HG03066 (cell line): ENCODE measurements around the gene DGKD.

Experiments
- ATAC-seq: cut with Tn5 transposase; IDR thresholded peaks from one replicate; pipeline ENCODE4 v1.9.1; 2021; ENCODE audit warnings: low read depth; ENCODE audit not compliant: unreplicated experiment

DGKD gene, protein sequence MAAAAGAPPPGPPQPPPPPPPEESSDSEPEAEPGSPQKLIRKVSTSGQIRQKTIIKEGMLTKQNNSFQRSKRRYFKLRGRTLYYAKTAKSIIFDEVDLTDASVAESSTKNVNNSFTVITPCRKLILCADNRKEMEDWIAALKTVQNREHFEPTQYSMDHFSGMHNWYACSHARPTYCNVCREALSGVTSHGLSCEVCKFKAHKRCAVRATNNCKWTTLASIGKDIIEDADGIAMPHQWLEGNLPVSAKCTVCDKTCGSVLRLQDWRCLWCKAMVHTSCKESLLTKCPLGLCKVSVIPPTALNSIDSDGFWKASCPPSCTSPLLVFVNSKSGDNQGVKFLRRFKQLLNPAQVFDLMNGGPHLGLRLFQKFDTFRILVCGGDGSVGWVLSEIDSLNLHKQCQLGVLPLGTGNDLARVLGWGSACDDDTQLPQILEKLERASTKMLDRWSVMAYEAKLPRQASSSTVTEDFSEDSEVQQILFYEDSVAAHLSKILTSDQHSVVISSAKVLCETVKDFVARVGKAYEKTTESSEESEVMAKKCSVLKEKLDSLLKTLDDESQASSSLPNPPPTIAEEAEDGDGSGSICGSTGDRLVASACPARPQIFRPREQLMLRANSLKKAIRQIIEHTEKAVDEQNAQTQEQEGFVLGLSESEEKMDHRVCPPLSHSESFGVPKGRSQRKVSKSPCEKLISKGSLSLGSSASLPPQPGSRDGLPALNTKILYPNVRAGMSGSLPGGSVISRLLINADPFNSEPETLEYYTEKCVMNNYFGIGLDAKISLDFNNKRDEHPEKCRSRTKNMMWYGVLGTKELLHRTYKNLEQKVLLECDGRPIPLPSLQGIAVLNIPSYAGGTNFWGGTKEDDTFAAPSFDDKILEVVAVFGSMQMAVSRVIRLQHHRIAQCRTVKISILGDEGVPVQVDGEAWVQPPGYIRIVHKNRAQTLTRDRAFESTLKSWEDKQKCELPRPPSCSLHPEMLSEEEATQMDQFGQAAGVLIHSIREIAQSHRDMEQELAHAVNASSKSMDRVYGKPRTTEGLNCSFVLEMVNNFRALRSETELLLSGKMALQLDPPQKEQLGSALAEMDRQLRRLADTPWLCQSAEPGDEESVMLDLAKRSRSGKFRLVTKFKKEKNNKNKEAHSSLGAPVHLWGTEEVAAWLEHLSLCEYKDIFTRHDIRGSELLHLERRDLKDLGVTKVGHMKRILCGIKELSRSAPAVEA

DNA sequence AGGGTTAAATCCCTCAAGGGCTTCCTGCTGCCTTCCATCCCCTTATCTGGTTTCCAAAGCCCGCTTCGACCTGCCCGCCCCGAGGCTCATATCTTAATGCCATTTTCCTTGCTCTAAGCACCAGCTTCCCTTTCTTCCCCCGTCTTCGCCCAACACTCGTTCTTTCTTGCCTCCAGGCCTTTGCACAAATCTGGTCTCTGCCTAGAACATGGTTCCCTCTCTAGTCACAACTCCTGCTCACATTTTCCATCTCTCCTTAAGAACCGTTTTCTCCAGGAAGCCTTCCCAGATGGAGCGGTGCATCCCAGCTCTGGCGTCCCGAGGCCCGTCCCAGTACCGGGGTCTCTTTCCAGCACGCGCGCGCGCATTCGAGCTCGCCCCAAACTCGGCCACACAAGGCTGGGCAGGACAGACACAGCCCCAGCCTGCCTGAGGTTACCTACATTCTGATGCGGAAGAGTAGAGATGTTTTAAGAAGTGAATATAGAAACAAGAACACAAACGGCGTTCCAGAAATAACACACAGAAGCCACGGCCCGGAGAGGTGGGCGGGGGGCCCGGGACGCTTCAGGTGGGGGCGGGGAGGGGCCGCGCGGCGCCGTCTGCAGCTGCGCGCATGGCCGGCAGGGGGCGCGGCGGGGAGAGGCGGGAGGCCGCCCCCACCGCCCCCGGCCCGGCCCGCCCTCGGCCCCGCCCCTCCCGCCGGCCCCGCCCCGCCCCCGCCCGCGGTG is at the start of gene DGKD:
DGKD (plus strand) TSS at position 726 of the 731 bp plus-strand sequence. CDS start 25 bp downstream, outside the sequence.
- ATAC-seq = peak; percentile 42

DNA sequence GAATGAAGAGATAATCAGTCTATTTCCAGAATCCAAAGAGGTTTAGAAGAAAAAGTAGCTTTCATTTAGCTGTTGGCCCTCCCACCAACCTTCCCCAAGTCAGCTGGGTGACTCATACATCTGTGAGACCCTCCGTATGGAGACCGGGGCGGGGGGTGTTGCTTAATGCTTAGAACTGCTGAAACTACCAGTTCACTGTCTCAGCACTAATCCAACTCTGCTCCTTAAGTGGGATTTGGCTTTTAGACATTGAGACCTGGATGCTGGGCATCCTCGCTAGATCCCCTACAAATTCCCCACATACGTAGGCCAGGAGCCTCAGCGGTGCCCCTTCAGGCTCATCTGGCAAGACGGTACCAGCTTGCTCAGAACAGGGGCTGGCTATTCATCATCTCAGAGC is 46.7 kb upstream of the DGKD start, which contains the start of gene SAG:
SAG (plus strand) TSS at position 252 of the 400 bp plus-strand sequence. CDS start 1,374 bp downstream, outside the sequence.
- no peak for ATAC-seq

DNA sequence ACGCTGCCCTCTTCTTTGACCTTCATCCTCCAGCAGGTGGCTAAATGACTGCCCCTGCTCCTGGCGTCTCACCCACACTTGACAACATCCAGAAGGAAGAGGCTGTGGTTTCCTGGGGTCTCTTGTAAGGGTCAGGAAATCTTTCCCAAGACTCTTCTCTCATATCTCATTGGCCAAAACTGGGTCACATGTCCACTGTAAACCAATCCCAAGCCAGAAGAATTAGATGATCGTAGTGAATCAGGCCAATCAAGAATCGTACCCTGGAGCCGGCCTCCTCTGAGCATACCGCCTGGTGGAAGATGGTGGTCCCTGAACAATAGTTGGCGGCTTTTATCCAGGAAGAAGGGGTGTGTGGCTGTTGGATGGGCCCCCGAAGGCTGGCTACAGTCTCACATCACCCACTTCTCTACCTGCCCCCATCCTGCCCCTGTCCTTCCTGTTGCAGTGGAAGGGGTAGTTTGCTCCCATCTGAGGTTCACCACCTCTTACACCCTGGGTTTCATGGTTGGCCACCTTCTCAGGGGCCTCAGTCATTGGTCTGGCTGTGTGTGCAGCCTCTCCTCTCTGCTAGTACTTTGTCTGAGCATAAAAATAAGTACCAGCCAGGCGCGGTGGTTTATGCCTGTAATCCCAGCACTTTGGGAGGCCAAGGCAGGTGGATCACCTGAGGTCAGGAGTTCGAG is 42.9 kb upstream of the DGKD start:
- ATAC-seq = no peak

DNA sequence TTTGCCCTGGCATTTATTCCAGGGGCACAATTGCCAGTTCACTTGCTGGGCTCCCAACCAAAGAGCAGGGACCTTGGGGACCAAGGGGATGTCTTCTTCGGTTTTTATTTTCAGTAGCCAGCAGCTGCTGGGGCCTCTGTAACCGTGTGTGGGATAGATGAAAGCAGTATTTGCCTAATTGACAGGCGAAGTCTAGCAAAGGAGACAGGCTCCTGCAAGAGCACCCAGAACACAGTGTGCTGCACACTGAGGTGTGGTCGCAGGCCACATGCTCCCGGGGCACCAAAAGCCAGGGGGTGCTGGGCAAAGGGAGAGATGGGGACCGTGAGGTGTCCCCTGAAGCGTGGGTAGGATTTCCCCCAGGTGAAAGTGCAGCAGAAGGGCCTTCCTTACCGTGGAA is 41.4 kb upstream of the DGKD start:
- ATAC-seq = no peak

DNA sequence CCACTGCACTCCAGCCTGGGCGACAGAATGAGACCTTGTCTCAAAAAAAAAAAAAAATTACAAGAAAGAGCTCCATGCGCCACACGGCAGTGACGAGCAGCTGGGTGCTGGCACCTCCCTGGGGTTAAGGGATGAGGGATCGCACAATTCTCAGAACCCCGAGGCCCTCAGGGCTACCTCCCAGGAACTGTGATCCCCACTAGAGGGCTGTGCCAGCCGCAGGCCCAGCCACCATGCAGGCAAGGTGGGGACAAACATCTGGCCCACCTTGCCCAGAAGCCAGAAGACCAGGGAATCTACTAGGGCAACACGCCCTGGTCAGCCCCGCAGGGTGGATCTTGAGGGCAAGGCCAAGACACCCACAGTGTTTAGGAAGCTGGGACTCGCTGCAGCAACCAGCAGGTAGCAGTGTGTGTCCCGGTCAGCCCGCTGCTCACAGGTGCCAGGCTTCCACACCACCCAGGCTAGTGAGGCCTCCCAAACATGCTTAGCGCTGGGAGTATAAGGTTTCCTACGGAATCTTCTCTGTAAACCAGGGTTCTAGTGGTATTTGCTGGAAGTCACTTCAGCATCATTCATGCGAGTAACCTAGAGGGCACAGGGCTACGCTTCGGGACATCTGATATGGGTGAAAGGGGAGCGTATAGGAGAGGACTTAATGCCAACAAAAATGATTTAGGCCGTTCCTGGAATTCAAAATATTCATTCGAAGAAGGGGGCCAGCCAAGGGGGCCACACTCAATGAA is 39.9 kb upstream of the DGKD start:
- no peak for ATAC-seq

DNA sequence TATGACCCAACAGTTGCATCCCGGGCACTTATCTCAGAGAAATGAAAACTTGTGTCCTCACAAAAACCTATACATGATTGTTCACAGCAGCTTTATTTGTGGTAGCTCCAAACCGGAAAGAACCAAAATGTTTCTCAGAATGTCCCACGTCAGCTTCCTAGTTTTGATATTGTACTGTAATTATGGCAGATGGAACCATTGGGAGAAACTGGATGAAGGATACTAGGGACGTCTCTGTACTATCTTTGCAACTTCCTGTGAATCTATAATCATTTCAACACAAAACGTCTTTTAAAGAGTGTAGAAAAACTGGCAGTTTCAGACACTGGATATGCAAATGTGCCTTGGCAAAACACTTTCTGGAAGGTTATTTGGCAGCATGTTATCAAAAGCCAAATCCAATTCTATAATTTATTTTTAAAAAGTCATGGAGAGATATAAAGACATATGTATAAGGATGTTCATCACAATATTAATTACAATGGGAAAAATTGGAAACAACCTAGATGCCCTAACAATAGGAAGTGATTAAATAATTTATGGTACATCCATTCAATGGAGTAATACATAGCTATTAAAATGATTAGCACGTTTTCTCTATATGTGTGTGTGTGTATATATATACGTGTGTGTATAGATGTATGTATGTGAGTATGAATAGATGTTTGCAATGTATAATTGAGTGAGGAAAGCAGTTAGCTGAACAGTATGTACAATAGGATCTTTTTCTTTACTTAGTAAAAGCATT is 36.9 kb upstream of the DGKD start:
- ATAC-seq = no peak

DNA sequence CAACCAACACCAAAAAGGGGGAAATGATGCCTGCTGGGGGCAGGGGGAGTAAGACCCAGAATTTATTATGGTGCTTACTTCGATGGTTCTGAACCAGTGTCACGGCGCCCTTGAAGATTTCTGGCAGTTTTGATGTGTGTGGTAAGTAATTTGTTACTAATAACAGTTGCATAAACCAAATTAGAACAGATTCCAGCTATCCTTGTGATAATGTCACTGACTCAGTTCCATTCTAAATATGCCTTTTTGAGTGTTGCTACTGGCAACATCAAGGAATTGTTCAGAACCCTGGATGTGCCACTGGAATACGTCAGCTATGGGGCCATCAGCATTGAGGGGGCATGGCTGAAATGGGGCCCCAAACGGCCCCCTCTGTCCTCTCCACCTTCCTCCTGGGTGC is 35.0 kb upstream of the DGKD start:
- ATAC-seq = no peak

DNA sequence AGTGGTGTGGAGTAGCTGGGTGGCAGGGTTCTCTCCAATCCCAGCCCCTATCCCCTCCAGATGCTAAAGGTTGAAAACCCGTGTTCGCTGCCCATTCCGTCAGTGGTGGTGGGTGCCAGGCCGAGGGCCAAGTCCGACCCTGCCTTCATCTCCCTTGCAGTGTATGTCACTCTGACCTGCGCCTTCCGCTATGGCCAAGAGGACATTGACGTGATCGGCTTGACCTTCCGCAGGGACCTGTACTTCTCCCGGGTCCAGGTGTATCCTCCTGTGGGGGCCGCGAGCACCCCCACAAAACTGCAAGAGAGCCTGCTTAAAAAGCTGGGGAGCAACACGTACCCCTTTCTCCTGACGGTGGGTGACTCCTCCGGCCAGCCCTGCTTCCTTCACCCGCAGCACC is 33.8 kb upstream of the DGKD start:
- ATAC-seq = no peak

DNA sequence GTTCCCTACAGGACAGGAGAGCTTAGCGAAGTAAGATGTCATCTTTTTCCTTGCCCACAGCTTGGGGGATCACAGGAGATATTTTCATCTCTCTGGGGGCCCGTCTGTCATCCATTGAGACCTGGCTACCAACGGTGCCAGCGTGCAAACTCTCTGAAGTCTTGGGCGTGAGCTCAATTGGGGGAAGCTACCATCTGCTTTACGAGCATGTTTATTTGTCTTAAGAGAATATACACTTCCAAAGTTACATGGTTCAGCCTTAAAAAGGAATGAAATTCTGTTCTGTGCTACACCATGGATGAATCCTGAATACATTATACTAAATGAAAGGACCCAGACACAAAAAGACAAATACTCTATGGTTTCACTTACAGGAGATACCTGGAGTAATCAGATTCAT is 33.1 kb upstream of the DGKD start:
- ATAC-seq = no peak

DNA sequence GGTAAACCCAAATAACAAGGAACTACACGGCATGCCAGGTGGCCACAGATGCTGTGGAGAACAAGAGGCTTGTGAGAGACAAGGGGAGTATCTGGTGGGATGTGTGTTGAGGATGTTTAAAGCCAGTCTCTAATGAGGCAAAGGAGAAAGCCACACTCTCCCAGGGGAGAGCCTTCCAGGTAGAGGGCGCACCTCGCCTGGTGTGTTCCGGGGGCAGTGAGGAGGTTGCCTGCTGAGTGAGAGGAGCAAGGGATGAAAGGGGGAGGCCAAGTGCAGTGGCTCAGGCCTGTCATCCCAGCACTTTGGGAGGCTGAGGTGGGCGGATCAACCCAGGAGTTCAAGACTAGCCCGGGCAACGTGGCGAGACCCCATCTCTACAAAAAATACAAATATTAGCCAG is 30.4 kb upstream of the DGKD start:
- no peak for ATAC-seq

DNA sequence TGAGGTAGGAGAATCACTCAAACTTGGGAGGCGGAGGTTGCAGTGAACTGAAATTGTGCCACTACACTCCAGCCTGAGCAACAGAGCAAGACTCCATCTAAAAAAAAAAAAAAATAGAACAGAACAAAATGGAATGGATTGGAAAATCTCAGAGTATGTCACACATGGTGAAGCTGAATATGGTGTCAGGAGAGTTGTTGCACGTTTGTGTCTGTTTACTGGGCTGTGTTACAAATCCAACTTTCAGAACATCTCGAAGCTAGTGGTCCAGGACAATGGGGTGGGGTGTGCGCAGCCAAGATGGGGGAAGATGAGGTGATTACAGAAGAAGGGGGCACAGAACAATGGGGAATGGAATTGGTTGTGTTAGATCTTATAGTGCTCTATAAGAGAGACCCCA is 29.0 kb upstream of the DGKD start:
- no peak for ATAC-seq

DNA sequence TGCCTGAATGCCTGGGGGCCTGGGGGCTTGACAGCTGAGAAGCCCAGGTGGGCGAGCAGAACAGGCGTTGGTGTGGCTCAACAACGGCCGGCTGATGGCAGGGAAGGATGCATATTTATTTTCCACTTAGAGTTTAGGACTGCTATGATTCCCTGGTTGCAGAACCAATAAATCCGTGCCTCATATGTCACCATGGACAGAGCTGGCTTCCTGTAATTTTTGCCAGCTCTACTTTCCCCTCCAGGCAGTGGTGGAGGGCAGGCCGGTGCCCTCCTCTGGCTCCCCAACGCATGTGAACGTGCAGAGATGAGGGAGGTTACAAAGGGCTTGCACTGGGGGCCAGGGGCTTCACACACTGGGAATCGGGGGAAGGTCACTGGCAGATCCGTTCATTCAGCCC is 28.5 kb upstream of the DGKD start:
- no peak for ATAC-seq

DNA sequence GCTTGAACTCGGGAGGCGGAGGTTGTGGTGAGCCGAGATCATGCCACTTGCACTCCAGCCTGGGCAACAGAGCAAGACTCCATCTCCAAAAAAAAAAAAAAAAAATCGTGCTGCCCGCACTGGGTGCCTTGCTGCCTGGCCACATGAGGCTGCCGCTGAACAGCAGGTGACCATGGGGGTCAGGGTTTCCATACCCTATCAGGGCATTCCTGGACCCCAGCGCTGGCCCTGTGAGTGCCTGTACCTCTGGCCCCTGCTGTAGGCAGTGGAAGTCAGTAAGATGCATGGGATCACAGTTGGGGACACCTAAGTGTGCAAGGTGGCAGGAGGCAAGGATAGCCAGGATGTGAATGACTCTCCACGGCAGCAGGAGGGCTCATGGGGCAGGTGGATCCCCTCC is 27.8 kb upstream of the DGKD start:
- ATAC-seq = no peak

DNA sequence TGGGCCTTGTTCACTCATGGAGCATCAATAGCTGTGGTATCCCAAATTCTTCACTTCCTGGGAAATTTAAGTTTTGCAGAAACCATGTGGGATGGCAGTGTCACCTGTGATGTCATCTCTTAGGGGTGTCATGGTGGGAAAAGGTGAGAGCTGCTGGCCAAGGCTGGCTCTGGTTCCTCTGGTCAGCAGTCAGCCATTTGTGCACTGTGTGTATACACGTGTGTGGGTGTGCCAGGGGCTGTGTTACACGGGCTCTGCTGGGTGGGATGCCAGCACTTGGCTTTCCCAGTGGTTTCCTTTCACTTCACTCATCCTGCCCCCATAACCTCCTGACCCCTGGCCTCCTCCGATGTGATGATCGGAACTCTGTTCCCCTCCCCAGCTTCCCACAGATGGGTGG is 25.4 kb upstream of the DGKD start:
- ATAC-seq = no peak

DNA sequence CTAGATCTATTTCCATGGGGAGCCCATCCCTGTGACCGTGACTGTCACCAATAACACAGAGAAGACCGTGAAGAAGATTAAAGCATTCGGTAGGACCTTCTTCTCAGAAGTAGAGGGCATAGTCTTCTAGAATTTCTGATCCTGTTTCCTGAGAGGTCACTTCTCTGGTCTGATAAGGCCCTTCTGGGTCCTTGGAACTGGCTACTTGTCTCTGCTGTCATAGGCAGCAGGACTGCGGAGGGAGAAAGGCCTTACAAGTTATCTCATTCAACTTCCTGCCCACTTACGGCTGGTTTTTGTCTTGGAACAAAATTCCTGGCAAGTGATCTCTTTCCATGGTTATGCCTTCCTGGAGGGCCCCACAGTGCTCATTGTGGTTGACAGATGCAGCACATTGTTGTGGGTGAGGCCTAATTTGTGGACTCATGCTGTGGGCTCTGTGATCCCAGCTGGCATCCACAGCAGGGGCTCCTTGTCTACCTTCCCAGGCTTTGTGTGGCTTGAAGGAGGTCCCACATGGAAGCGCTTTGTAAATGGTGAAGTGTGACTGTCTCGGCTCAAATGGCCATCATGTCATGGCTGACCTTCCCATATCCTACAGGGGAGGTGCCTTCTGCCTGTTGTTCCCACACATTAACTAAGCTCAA is 24.7 kb upstream of the DGKD start:
- ATAC-seq = no peak

DNA sequence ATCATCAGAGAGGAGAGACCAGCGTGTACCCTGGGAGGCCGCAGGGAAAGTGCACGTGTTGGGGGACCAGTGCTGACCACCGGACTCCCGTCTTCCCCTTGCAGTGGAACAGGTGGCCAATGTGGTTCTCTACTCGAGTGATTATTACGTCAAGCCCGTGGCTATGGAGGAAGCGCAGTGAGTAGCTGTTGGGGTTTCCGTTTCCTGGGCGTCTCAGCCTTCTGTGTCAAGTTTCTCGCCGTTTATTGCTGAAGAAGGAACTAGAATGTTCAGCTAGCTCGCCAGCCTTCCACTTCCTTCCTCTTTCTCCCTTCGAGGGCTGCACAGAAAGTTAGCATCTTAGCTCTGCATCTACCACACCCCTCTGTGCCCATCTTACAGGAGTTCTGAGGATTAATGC is 22.8 kb upstream of the DGKD start:
- ATAC-seq = peak; percentile 88

DNA sequence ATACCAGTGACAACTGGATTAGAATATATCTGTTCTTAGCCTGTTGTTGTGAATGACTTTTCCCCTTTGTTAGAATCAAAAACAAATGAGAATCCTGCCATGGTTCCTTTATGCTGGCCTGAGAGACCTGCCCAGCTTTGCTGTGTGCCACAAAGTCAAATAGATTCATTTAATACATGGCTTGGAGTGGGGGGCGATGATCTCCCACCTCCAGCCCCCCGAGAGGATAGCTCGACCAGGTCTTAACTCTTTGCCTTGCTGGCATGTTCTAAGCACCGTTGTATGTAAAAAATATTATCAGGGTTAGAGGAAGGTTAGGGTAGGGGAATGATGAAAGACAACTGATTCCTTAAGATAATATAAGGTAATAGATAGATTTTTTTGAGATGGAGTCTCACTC is 22.2 kb upstream of the DGKD start:
- ATAC-seq = no peak

DNA sequence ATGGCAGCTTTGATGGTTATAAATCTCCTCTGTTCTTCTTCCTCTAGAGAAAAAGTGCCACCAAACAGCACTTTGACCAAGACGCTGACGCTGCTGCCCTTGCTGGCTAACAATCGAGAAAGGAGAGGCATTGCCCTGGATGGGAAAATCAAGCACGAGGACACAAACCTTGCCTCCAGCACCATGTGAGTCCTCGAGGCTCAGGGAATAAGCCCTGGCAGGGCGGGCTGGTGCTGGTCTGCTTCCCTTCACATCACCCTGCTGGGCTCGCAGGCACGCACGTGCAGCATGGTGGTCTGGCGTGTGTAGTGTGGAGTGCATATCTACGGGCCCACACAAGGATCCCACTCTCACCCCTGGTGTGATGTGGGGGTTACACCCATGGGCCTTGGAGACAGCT is 19.4 kb upstream of the DGKD start:
- no peak for ATAC-seq
